GM12878 (cell line): ENCODE results near the gene KATNBL1. TPM values are rescaled to one million over a fixed set of nuclear protein-coding genes. Genes with fewer than 3 reads are reported as not detected.

ENCODE experiments used
- ATAC-seq: fragments of 200-7000 bp; cut with Tn5 transposase; 3 replicates; pipeline ENCODE4 v1.9.1; 2020; ENCODE audit warnings: mild to moderate bottlenecking, moderate library complexity
- BruUV-seq: library from RNA; stranded (reverse); fragments of 400-500 nt; replicated peaks from 2 replicates; lab custom pipeline; 2021; lab: Mats Ljungman, UMichigan
- CTCF ChIA-PET: fragments of 300-600 bp; sonication (Branson Sonifier 250); formaldehyde crosslinking; extraction: SDS; loops from one replicate; lab custom pipeline; 2021; ENCODE audit warnings: inconsistent platforms; lab: Yijun Ruan, JAX
- POLR2A ChIA-PET: fragments of 350-600 bp; formaldehyde crosslinking; extraction: SDS; loops from one replicate; lab custom pipeline; 2021; ENCODE audit warnings: inconsistent platforms; lab: Charles Lee
- RAD21 ChIA-PET: fragments of 300-600 bp; sonication (Branson Sonifier 250); formaldehyde crosslinking; loops from one replicate; lab custom pipeline; 2023; ENCODE audit warnings: antibody characterized with exemption; ENCODE audit not compliant: unreplicated experiment; lab: Charles Lee
- SMC1A ChIA-PET: fragments of 300-600 bp; sonication (Branson Sonifier 250); formaldehyde crosslinking; loops from one replicate; lab custom pipeline; 2023; ENCODE audit not compliant: unreplicated experiment, uncharacterized antibody; lab: Charles Lee
- DNase-seq: peaks from one replicate; pipeline ENCODE4 v3.0.0-alpha.2; 2011; ENCODE audit warnings: low read depth, low spot score
- FAIRE-seq: peaks from 3 replicates; lab custom pipeline; 2011; peaks lifted over from hg19 to GRCh38; lab: Jason Lieb, UNC
- H2AFZ ChIP-seq: 2 replicates; pipeline ENCODE4 v1.6.0; 2011; ENCODE audit warnings: low read depth, low read length, control low read depth; ENCODE audit not compliant: control insufficient read depth
- H3K27ac ChIP-seq: 2 replicates; pipeline ENCODE4 v1.5.1; 2011; ENCODE audit warnings: control low read depth; ENCODE audit not compliant: control insufficient read depth, insufficient read depth
- H3K27me3 ChIP-seq, 2 experiments: replicated peaks in 1 of 2; 2 replicates each; pipeline versions ENCODE4 v1.6.0 to v1.6.1; 2011; ENCODE audit warnings: low read length in 1 of 2; ENCODE audit not compliant: control insufficient read depth in 2 of 2, insufficient read depth in 2 of 2
- H3K36me3 ChIP-seq, 2 experiments: 2 replicates each; pipeline ENCODE4 v1.5.1; 2011; ENCODE audit warnings: low read length in 1 of 2; ENCODE audit not compliant: control insufficient read depth in 2 of 2, insufficient read depth in 2 of 2
- H3K4me1 ChIP-seq: 2 replicates; pipeline ENCODE4 v1.6.1; 2011; ENCODE audit warnings: mild to moderate bottlenecking, low read length, moderate library complexity, mixed read lengths; ENCODE audit not compliant: control insufficient read depth, insufficient read depth
- H3K4me2 ChIP-seq: 2 replicates; pipeline ENCODE4 v1.6.0; 2011; ENCODE audit warnings: control low read depth; ENCODE audit not compliant: control insufficient read depth, insufficient read depth
- H3K4me3 ChIP-seq: fragments of 200-600 bp; sonication (generic); 2 replicates; pipeline ENCODE4 v1.5.1; 2016
- H3K79me2 ChIP-seq: 2 replicates; pipeline ENCODE4 v1.6.0; 2011; ENCODE audit warnings: low read length; ENCODE audit not compliant: control insufficient read depth, insufficient read depth
- H3K9ac ChIP-seq: 2 replicates; pipeline ENCODE4 v1.8.0; 2011; ENCODE audit warnings: low read length, control low read depth, mixed read lengths; ENCODE audit not compliant: control insufficient read depth, insufficient read depth
- H3K9me3 ChIP-seq: replicated peaks from 3 replicates; pipeline ENCODE4 v1.5.1; 2011; ENCODE audit warnings: mild to moderate bottlenecking, low read length; ENCODE audit not compliant: control insufficient read depth, insufficient read depth
- H4K20me1 ChIP-seq: 2 replicates; pipeline ENCODE4 v1.6.0; 2011; ENCODE audit not compliant: control insufficient read depth, insufficient read depth
- BHLHE40 ChIP-seq, 2 experiments: fragments of 450-650 bp in 1 of 2; IDR thresholded peaks; 2 replicates each; pipeline ENCODE4 v1.6.1; 2011 to 2017; ENCODE audit warnings: low read depth in 2 of 2, borderline replicate concordance in 1 of 2, improper control_type of control experiment in 1 of 2, low read length in 1 of 2, mild to moderate bottlenecking in 1 of 2
- CHD4 ChIP-seq: fragments of 200-600 bp; sonication (generic); IDR thresholded peaks from 2 replicates; pipeline ENCODE4 v1.6.1; 2016; ENCODE audit warnings: mild to moderate bottlenecking
- DPF2 ChIP-seq: fragments of 450-650 bp; IDR thresholded peaks from 2 replicates; pipeline ENCODE4 v1.6.1; 2017; ENCODE audit warnings: mild to moderate bottlenecking
- EGR1 ChIP-seq, 2 experiments: IDR thresholded peaks; 1 replicate in 1 of 2; 2 replicates in 1 of 2; pipeline ENCODE4 v1.6.1; 2011 to 2012; ENCODE audit warnings: low read depth in 2 of 2, low read length in 2 of 2, borderline replicate concordance in 1 of 2, mild to moderate bottlenecking in 1 of 2, moderate library complexity in 1 of 2
- HDAC6 ChIP-seq: fragments of 200-600 bp; sonication (generic); IDR thresholded peaks from one replicate; pipeline ENCODE4 v1.8.0; 2017; ENCODE audit warnings: antibody characterized with exemption; ENCODE audit not compliant: unreplicated experiment
- IKZF2 ChIP-seq, 2 experiments: fragments of 450-650 bp; IDR thresholded peaks; 2 replicates each; pipeline ENCODE4 v1.6.1; 2017; ENCODE audit warnings: mild to moderate bottlenecking in 2 of 2, moderate library complexity in 2 of 2
- IRF4 ChIP-seq: IDR thresholded peaks from 2 replicates; pipeline ENCODE4 v1.6.1; 2011; ENCODE audit warnings: low read depth, low read length
- RAD21 ChIP-seq: IDR thresholded peaks from 2 replicates; pipeline ENCODE4 v1.6.1; 2011; ENCODE audit warnings: mild to moderate bottlenecking, low read depth, low read length, moderate library complexity; ENCODE audit not compliant: insufficient read depth
- SIX5 ChIP-seq: IDR thresholded peaks from 2 replicates; pipeline ENCODE4 v1.6.1; 2011; ENCODE audit warnings: mild to moderate bottlenecking, low read depth, low read length, moderate library complexity; ENCODE audit not compliant: severe bottlenecking
- SMAD5 ChIP-seq: IDR thresholded peaks from 2 replicates; pipeline ENCODE4 v1.6.1; 2016; ENCODE audit warnings: antibody characterized with exemption, low read depth
- STAT3 ChIP-seq: IDR thresholded peaks from 2 replicates; pipeline ENCODE4 v1.6.1; 2011; ENCODE audit warnings: low read depth, low read length, improper control_type of control experiment
- TBL1XR1 ChIP-seq: IDR thresholded peaks from 2 replicates; pipeline ENCODE4 v1.6.1; 2012; ENCODE audit warnings: low read depth, low read length, improper control_type of control experiment
- TCF7 ChIP-seq: IDR thresholded peaks from 2 replicates; pipeline ENCODE4 v1.6.1; 2014; ENCODE audit warnings: antibody characterized with exemption, borderline replicate concordance
- YBX1 ChIP-seq: fragments of 450-650 bp; IDR thresholded peaks from 2 replicates; pipeline ENCODE4 v1.6.1; 2016; ENCODE audit warnings: antibody characterized with exemption
- WGBS: methylation state at CpG from one replicate; pipeline ENCODE4 v1.1.6; 2016; ENCODE audit warnings: low lambda C conversion rate; ENCODE audit not compliant: insufficient replicate concordance, insufficient coverage; ENCODE audit errors: missing lambda C conversion rate; 5-methylcytosine and 5-hydroxymethylcytosine counted together
- in situ Hi-C: fragments of 300-500 bp; cut with MboI; formaldehyde crosslinking; loops from 9 replicates; pipeline ENCODE4 v1.14.3; 2018; ENCODE audit warnings: mixed read lengths
- intact Hi-C: fragments of 100-400 bp; cut with micrococcal nuclease; formaldehyde crosslinking; loops from one replicate; pipeline ENCODE4 v1.14.2; 2022; ENCODE audit not compliant: unreplicated experiment
- polyA plus RNA-seq, 11 experiments: library from polyadenylated mRNA; depleted of rRNA in 4 of 11; unstranded in 6 of 11; stranded (reverse) in 5 of 11; fragments of >200 nt; fragmentation: Nextera tagmentation in 4 of 11; fragmentation: Illumina TruSeq in 1 of 11; extraction: Ambion mirVana in 4 of 11; extraction: Trizol in 1 of 11; gene quantifications; 1 replicate in 1 of 11; 2 replicates in 10 of 11; pipeline versions ENCODE4 v1.2.1 to v1.2.3, GENCODE V29; 2011 to 2016; ENCODE audit warnings: inconsistent platforms in 2 of 11, missing spikeins in 2 of 11, low read depth in 1 of 11
- total RNA-seq, 4 experiments: library from RNA; depleted of rRNA in 3 of 4; stranded (reverse); fragments of >200 nt in 3 of 4; fragmentation: Illumina TruSeq in 1 of 4; extraction: Trizol in 1 of 4; gene quantifications; 2 replicates each; pipeline versions ENCODE4 v1.2.1 to v1.2.3, GENCODE V29; 2013 to 2021
- TF ChIP-seq, protein P1 (sequence below): fragments of 450-650 bp; conservative IDR thresholded peaks from 2 replicates; pipeline ENCODE4 v1.6.1; 2017; ENCODE audit warnings: mild to moderate bottlenecking, moderate library complexity

KATNBL1 gene
- total and polyA plus RNA-seq, 10 of the 15 experiments (the other 5 are each of a cell fraction or from before 2014, with no cell fraction given), result 7.8 to 58.8 (median 30.1) TPM

DNA sequence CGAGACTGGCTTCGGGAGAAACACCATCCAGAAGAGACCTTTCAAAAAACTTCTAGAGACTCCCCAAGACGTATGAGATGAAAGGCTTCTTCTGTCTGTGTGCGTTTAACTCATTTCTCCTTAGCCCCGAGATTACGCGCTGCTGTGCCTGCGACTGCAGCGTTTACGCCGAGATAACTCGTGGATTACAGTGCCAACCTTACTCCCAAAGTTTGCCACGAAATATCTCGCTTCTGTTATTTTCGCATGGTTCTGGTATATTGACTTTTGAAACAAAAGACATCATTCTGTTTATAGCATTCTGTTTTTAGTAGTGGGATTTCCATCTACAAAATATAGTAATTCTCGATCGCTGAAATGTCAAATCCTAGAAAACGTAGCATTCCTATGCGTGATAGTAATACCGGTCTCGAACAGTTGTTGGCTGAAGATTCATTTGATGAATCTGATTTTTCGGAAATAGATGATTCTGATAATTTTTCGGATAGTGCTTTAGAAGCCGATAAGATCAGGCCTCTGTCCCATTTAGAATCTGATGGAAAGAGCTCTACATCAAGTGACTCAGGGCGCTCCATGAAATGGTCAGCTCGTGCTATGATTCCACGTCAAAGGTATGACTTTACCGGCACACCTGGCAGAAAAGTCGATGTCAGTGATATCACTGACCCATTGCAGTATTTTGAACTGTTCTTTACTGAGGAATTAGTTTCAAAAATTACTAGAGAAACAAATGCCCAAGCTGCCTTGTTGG lies 107.5 kb downstream of the KATNBL1 start (continued):
- TF ChIP-seq, protein P1, sequence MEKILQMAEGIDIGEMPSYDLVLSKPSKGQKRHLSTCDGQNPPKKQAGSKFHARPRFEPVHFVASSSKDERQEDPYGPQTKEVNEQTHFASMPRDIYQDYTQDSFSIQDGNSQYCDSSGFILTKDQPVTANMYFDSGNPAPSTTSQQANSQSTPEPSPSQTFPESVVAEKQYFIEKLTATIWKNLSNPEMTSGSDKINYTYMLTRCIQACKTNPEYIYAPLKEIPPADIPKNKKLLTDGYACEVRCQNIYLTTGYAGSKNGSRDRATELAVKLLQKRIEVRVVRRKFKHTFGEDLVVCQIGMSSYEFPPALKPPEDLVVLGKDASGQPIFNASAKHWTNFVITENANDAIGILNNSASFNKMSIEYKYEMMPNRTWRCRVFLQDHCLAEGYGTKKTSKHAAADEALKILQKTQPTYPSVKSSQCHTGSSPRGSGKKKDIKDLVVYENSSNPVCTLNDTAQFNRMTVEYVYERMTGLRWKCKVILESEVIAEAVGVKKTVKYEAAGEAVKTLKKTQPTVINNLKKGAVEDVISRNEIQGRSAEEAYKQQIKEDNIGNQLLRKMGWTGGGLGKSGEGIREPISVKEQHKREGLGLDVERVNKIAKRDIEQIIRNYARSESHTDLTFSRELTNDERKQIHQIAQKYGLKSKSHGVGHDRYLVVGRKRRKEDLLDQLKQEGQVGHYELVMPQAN, result peak; percentile 62
- no peak for TF ChIP-seq HDAC6
- TF ChIP-seq YBX1, result no peak
- no peak for TF ChIP-seq TCF7

DNA sequence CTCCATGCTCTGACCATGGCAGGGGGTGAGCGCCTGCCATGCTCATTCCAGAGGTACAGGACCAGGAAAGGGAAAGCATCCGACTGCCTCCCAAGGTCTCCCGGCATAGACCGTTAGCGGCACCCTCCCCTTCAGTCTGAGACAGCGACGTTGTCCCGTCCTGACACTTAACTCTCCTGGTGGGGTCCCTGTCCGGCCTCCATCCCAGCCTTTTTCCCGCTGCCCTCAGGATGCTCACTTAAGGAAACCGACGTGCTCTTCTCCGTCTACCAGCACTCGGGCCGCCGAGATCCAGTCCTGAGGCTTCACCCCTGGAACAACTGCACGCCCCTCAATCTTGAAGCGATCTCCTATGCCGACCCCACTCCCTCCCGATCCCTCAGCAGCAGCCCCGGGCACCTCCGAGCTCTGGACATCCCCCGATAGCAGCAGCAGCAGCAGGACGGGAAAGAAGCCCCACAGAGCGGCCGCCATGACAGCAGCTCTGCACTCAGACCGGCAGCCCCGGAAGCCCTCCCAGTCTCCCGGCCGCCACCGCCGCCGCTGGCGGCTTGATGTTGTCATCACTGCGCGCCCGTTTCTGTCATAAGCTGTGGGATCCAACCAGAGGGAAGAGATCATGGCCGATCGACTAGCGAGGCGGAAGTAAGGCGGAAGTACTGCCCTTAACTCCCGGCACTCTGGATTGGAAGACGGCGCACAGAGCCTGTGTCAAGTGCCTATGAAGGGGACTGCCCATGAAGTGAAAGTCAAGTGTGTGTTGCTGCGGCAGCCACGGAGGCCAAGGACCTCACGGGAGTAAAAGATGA lies 108.3 kb downstream of the KATNBL1 start, which contains the start of the genes EMC7 and PGBD4:
TSS of gene EMC7 (minus strand) at position 497 of the 809 bp plus-strand sequence. CDS start at position 474, 23 bp downstream.
TSS of gene PGBD4 (plus strand) at position 718 of the 809 bp plus-strand sequence. CDS start 449 bp downstream, outside the sequence.
- WGBS, result under 1% methylated on average over 47 of the region's 48 CpGs
- H3K4me3 ChIP-seq, result peak within 1 kb of the TSS; percentile 92
- ChIA-PET CTCF (interaction anchor here (0.7 kb wide), 2 partner anchors 108 to 483 kb away, joined by 4 read pairs; partner anchors contain the start of gene KATNBL1), RAD21 (interaction anchor here (1.0 to 1.6 kb wide), 2 partner anchors 8 to 266 kb away, joined by 4 to 6 read pairs; no protein-coding TSS in a partner anchor), SMC1A (interaction anchor here (0.9 to 1.0 kb wide), 2 partner anchors 107 to 123 kb away, joined by 3 to 4 read pairs; partner anchors contain the start of gene EMC4), POLR2A (interaction anchor here (0.5 to 0.7 kb wide), 2 partner anchors 13 to 1193 kb away, joined by 3 to 4 read pairs; no protein-coding TSS in a partner anchor)
- H3K36me3 ChIP-seq, result 0 out of 4 replicates have a peak, but pooled peaks cover 0 to 3% of the 10 kb centered on the region in 2 experiments
- H3K79me2 ChIP-seq, result peaks cover 55% of the 10 kb centered on the region
- DNase-seq (peak; percentile 97), ATAC-seq (peak; percentile 98), FAIRE-seq (peak; percentile 98)
- H2AFZ ChIP-seq, result peak within 1 kb of the TSS; percentile 98
- H3K9ac ChIP-seq, result peak within 1 kb of the TSS; percentile 89
- H3K9me3 ChIP-seq, result no peaks in the 10 kb centered on the region
- in situ Hi-C loops, result loop anchor here (5.0 kb wide), 1 partner anchor 116 kb away; no protein-coding TSS in a partner anchor
- H4K20me1 ChIP-seq, result no peaks in the 10 kb centered on the region
- intact Hi-C loops, result loop anchor here (5.0 to 10.0 kb wide), 2 partner anchors 266 to 483 kb away; partner anchors contain the start of genes GOLGA8B and LPCAT4
- 0 out of 2 replicates have a peak, but pooled peaks cover 4% of the 10 kb centered on the region for H3K4me1 ChIP-seq
- H3K27me3 ChIP-seq, result no peaks in the 10 kb centered on the region
- H3K27ac ChIP-seq, result peak within 1 kb of the TSS; percentile 77
- H3K4me2 ChIP-seq, result peak within 1 kb of the TSS; percentile 48
- BruUV-seq, result TSS peak; percentile 82
- TF ChIP-seq SIX5 (peak; percentile 75), RAD21 (no peak), IRF4 (peak; percentile 52; the same call in 1 of the 2 replicates), SMAD5 (peak; percentile 72), EGR1 (IDR thresholded peaks at IDR 0.05; ENCODE audit: borderline replicate concordance in 1 of 2, low read depth in 2 of 2, low read length in 2 of 2) (peak in 1 of 2 experiments; percentile 25; a peak in 1 of 3 replicates), DPF2 (no peak), STAT3 (no peak), IKZF2 (IDR thresholded peaks at IDR 0.05) (peak; percentile 37; a peak in 2 of 4 replicates), CHD4 (no peak), TBL1XR1 (peak; percentile 18; the same call in 1 of the 2 replicates), BHLHE40 (IDR thresholded peaks at IDR 0.05; ENCODE audit: borderline replicate concordance in 1 of 2, low read depth in 2 of 2, low read length in 1 of 2) (peak; percentile 75 to 77)
